ENCODE measurements around the gene ETFRF1. TPM values are rescaled to one million over a fixed set of nuclear protein-coding genes. Genes with fewer than 3 reads are reported as not detected.
A peak's percentile ranks its signal among the peaks of the same experiment; 100 is the strongest.

ETFRF1 gene
- total RNA-seq, 2 donors from 2014 or later, result 9.7 to 21.4 TPM

DNA sequence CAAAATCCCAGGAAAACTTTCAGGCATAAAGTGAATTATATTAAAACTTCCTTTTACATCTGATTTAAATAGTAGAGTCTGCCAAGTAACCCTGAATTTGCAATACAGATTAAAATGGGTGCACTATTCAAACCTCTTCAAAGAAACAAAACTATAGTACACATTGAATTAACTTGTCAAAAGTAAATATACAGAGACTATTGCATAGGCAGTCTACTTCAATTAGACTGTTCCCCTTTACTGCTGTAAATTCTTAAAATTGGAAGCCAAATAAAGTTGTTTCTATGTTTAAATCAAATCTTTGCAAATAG, 48.6 kb downstream of the ETFRF1 start:
- no peak overlapping the region for H3K9ac ChIP-seq (ENCODE audit: extremely low read depth, low read length, poor library complexity, severe bottlenecking)
- no peak overlapping the region for H3K4me3 Mint-ChIP-seq
- no peak overlapping the region for H3K4me3 ChIP-seq (ENCODE audit: low read length)
- DNase-seq, result no peak
- TF ChIP-seq, protein P1, sequence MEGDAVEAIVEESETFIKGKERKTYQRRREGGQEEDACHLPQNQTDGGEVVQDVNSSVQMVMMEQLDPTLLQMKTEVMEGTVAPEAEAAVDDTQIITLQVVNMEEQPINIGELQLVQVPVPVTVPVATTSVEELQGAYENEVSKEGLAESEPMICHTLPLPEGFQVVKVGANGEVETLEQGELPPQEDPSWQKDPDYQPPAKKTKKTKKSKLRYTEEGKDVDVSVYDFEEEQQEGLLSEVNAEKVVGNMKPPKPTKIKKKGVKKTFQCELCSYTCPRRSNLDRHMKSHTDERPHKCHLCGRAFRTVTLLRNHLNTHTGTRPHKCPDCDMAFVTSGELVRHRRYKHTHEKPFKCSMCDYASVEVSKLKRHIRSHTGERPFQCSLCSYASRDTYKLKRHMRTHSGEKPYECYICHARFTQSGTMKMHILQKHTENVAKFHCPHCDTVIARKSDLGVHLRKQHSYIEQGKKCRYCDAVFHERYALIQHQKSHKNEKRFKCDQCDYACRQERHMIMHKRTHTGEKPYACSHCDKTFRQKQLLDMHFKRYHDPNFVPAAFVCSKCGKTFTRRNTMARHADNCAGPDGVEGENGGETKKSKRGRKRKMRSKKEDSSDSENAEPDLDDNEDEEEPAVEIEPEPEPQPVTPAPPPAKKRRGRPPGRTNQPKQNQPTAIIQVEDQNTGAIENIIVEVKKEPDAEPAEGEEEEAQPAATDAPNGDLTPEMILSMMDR (conservative IDR thresholded peaks at IDR 0.05), result no peak
- H3K9me3 Mint-ChIP-seq, result peaks cover 1% of the 10 kb centered on the region
- peaks cover 8% of the 10 kb centered on the region for H3K4me1 ChIP-seq (ENCODE audit: control insufficient read depth, insufficient read depth, low read length)
- H3K36me3 Mint-ChIP-seq (ENCODE audit: low read depth), result peaks cover 65% of the 10 kb centered on the region
- no peaks in the 10 kb centered on the region for H3K9me3 ChIP-seq (ENCODE audit: control insufficient read depth, low read length)
- H3K27ac Mint-ChIP-seq, result peak overlapping the region; percentile 22
- H3K27me3 ChIP-seq (ENCODE audit: control insufficient read depth, insufficient read depth, low read length, poor library complexity, severe bottlenecking), result no peaks in the 10 kb centered on the region
- no peaks in the 10 kb centered on the region for H3K27me3 Mint-ChIP-seq (ENCODE audit: insufficient read depth)
- H3K4me1 Mint-ChIP-seq, result peaks cover 38% of the 10 kb centered on the region
- no peak overlapping the region for H3K27ac ChIP-seq (ENCODE audit: low read depth, low read length)
- peaks cover 69% of the 10 kb centered on the region for H3K36me3 ChIP-seq (ENCODE audit: control insufficient read depth, insufficient read depth, low read length)

DNA sequence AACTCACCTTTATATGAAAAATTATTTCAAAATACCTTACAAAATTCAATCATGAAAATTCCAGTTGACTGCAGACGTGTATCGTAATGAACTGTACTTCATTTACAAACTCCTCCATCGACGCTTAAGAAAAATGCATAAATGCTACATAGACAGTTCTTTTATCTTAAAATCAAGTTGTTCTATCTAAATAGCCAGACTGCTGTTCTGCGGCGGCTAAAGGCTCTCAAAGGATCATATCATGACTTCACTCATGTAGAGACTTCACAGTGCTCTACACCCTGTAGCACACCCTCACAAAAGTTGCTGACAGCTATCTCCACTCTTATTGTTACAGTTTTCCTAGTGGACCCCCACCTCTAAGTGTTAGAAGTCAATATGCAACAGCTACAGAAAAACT, 50.5 kb downstream of the ETFRF1 start:
- no peak for DNase-seq
- Histone ChIP-seq H3K27ac (ENCODE audit: low read depth, low read length) (no peak overlapping the region), H3K9ac (ENCODE audit: extremely low read depth, low read length, poor library complexity, severe bottlenecking) (no peak overlapping the region), H3K36me3 (ENCODE audit: control insufficient read depth, insufficient read depth, low read length) (peaks cover 54% of the 10 kb centered on the region), H3K27me3 (ENCODE audit: control insufficient read depth, insufficient read depth, low read length, poor library complexity, severe bottlenecking) (no peaks in the 10 kb centered on the region), H3K4me3 (ENCODE audit: low read length) (no peak overlapping the region), H3K4me1 (ENCODE audit: control insufficient read depth, insufficient read depth, low read length) (peaks cover 8% of the 10 kb centered on the region), H3K9me3 (ENCODE audit: control insufficient read depth, low read length) (no peaks in the 10 kb centered on the region)
- peaks cover 1% of the 10 kb centered on the region for H3K9me3 Mint-ChIP-seq
- TF ChIP-seq, protein P1 (conservative IDR thresholded peaks at IDR 0.05), result no peak
- no peak overlapping the region for H3K4me3 Mint-ChIP-seq
- H3K4me1 Mint-ChIP-seq, result peaks cover 46% of the 10 kb centered on the region
- H3K27ac Mint-ChIP-seq, result no peak overlapping the region
- 96 to 98% methylated on average over 6 of the region's 6 CpGs for WGBS, 2 experiments (ENCODE audit: insufficient coverage in 1 of 2, insufficient read length in 1 of 2)
- no peaks in the 10 kb centered on the region for H3K27me3 Mint-ChIP-seq (ENCODE audit: insufficient read depth)
- H3K36me3 Mint-ChIP-seq (ENCODE audit: low read depth), result peaks cover 52% of the 10 kb centered on the region

DNA sequence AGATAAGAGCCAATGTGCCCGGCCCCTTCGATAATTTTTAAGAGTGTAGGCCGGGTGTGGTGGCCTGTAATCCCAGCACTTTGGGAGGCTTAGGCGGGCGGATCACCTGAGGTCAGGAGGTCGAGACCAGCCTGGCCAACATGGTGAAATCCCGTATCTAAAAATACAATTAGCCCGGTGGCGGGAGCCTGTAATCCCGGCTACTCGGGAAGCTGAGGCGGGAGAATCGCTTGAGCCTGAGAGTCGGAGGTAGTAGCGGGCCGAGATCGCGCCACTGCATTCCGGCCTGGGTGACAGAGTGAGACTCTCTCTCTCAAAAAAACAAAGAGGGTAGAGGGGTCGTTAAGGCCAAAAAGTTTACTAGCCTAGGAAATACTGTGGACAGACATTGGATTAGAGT, 53.1 kb downstream of the ETFRF1 start:
- Histone ChIP-seq H3K9ac (ENCODE audit: extremely low read depth, low read length, poor library complexity, severe bottlenecking) (no peak overlapping the region), H3K36me3 (ENCODE audit: control insufficient read depth, insufficient read depth, low read length) (peaks cover 44% of the 10 kb centered on the region), H3K27me3 (ENCODE audit: control insufficient read depth, insufficient read depth, low read length, poor library complexity, severe bottlenecking) (no peaks in the 10 kb centered on the region), H3K4me1 (ENCODE audit: control insufficient read depth, insufficient read depth, low read length) (peaks cover 8% of the 10 kb centered on the region), H3K4me3 (ENCODE audit: low read length) (peak overlapping the region; percentile 97), H3K9me3 (ENCODE audit: control insufficient read depth, low read length) (no peaks in the 10 kb centered on the region), H3K27ac (ENCODE audit: low read depth, low read length) (no peak overlapping the region)
- TF ChIP-seq, protein P1 (conservative IDR thresholded peaks at IDR 0.05), result no peak
- 93 to 94% methylated on average over 12 to 20 of the region's 20 CpGs for WGBS, 2 experiments (ENCODE audit: insufficient coverage in 1 of 2, insufficient read length in 1 of 2)
- no peak for DNase-seq
- H3K9me3 Mint-ChIP-seq, result peaks cover 1% of the 10 kb centered on the region
- peak overlapping the region; percentile 28 for H3K4me3 Mint-ChIP-seq
- peaks cover 44% of the 10 kb centered on the region for H3K36me3 Mint-ChIP-seq (ENCODE audit: low read depth)
- peaks cover 49% of the 10 kb centered on the region for H3K4me1 Mint-ChIP-seq
- H3K27ac Mint-ChIP-seq, result no peak overlapping the region
- peaks cover under 1% of the 10 kb centered on the region for H3K27me3 Mint-ChIP-seq (ENCODE audit: insufficient read depth)
